Esophagus muscularis mucosa (tissue), 4 donors: Measurements from ENCODE around the gene CAMKMT. TPM values are rescaled to one million over a fixed set of nuclear protein-coding genes. Genes with fewer than 3 reads are reported as not detected.

Experiments
- DNase-seq: peaks from one replicate; pipeline ENCODE4 v3.0.0-alpha.2; 2017; ENCODE audit errors: extremely low spot score
- H3K27ac ChIP-seq, 4 donors: fragments of 200-600 bp; sonication (generic); replicated peaks in 1 of 4; 1 replicate in 3 of 4; 2 replicates in 1 of 4; pipeline ENCODE4 v1.5.1; 2016 to 2019; ENCODE audit warnings: mild to moderate bottlenecking in 1 of 4
- H3K27me3 ChIP-seq, 4 donors: fragments of 200-600 bp; sonication (generic); one replicate each; pipeline versions ENCODE4 v1.5.1 to v1.6.0; 2016 to 2019
- H3K36me3 ChIP-seq, 4 donors: fragments of 200-600 bp; sonication (generic); one replicate each; pipeline ENCODE4 v1.5.1; 2016 to 2019
- H3K4me1 ChIP-seq, 4 donors: fragments of 200-600 bp; sonication (generic); one replicate each; pipeline ENCODE4 v1.5.1; 2016 to 2019
- H3K4me3 ChIP-seq, 4 donors: fragments of 200-600 bp; sonication (generic); 1 replicate in 2 of 4; 2 replicates in 2 of 4; pipeline ENCODE4 v1.5.1; 2016 to 2019; ENCODE audit warnings: mild to moderate bottlenecking in 4 of 4, moderate library complexity in 1 of 4
- H3K9me3 ChIP-seq, 4 donors: fragments of 200-600 bp; sonication (generic); 1 replicate in 3 of 4; 2 replicates in 1 of 4; pipeline ENCODE4 v1.5.1; 2016 to 2019
- EP300 ChIP-seq: sonication (generic); formaldehyde crosslinking; IDR thresholded peaks from one replicate; pipeline ENCODE4 v1.6.1; 2017; ENCODE audit warnings: antibody characterized with exemption
- POLR2A ChIP-seq: fragments of 450-650 bp; IDR thresholded peaks from one replicate; pipeline ENCODE4 v1.6.1; 2017; ENCODE audit warnings: antibody characterized with exemption, moderate library complexity, mild to moderate bottlenecking, low read depth
- POLR2AphosphoS5 ChIP-seq, 2 donors: sonication (generic); formaldehyde crosslinking; IDR thresholded peaks; one replicate each; pipeline ENCODE4 v1.6.1; 2017; ENCODE audit warnings: antibody characterized with exemption in 2 of 2
- WGBS: methylation state at CpG from one replicate; pipeline ENCODE4 v1.1.5; 2018; 5-methylcytosine and 5-hydroxymethylcytosine counted together
- intact Hi-C: fragments of 100-400 bp; cut with DNase I; formaldehyde crosslinking; loops from one replicate; pipeline ENCODE4 v1.15.1; 2023
- total RNA-seq, 4 donors: library from RNA; depleted of rRNA; stranded (reverse); fragments of >200 nt; gene quantifications; one replicate each; pipeline versions ENCODE4 v1.1.0 to v1.2.1, GENCODE V29; 2016
- TF ChIP-seq, protein P1 (sequence below), 3 experiments: fragments of 200-600 bp in 2 of 3; fragments of 450-650 bp in 1 of 3; sonication (generic) in 2 of 3; IDR thresholded peaks; one replicate each; pipeline ENCODE4 v1.5.1; 2017 to 2019; ENCODE audit warnings: antibody characterized with exemption in 3 of 3, mild to moderate bottlenecking in 2 of 3, moderate library complexity in 1 of 3

Gene CAMKMT
- total RNA-seq, 4 donors from 2014 or later = 5.8 to 8.3 (median 6.9) TPM

GRCh38 chr2:44321360-44321759 lies 40.4 kb upstream of the CAMKMT start:
- intact Hi-C loops = no loop called here
- TF ChIP-seq, protein P1, sequence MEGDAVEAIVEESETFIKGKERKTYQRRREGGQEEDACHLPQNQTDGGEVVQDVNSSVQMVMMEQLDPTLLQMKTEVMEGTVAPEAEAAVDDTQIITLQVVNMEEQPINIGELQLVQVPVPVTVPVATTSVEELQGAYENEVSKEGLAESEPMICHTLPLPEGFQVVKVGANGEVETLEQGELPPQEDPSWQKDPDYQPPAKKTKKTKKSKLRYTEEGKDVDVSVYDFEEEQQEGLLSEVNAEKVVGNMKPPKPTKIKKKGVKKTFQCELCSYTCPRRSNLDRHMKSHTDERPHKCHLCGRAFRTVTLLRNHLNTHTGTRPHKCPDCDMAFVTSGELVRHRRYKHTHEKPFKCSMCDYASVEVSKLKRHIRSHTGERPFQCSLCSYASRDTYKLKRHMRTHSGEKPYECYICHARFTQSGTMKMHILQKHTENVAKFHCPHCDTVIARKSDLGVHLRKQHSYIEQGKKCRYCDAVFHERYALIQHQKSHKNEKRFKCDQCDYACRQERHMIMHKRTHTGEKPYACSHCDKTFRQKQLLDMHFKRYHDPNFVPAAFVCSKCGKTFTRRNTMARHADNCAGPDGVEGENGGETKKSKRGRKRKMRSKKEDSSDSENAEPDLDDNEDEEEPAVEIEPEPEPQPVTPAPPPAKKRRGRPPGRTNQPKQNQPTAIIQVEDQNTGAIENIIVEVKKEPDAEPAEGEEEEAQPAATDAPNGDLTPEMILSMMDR (IDR thresholded peaks at IDR 0.05) = no peak
- TF ChIP-seq EP300 (no peak), POLR2A (no peak), POLR2AphosphoS5 (IDR thresholded peaks at IDR 0.05) (no peak)
- no peaks in the 10 kb centered on the region for H3K27me3 ChIP-seq
- no peaks in the 10 kb centered on the region for H3K9me3 ChIP-seq
- H3K4me3 ChIP-seq = no peak overlapping the region
- 86% methylated on average over 5 of the region's 5 CpGs for WGBS
- peaks cover 38 to 85% (median 54%) of the 10 kb centered on the region in 4 donors for H3K36me3 ChIP-seq
- DNase-seq = no peak
- no peak overlapping the region for H3K27ac ChIP-seq
- peaks cover 0 to 18% (median 14%) of the 10 kb centered on the region in 4 donors for H3K4me1 ChIP-seq

GRCh38 chr2:44324971-44325426 lies 36.7 kb upstream of the CAMKMT start:
- intact Hi-C loops = no loop called here
- 62% methylated on average over 1 of the region's 1 CpG for WGBS
- H3K27me3 ChIP-seq = no peaks in the 10 kb centered on the region
- peaks cover 45 to 82% (median 57%) of the 10 kb centered on the region in 4 donors for H3K36me3 ChIP-seq
- peaks cover 0 to 18% (median 14%) of the 10 kb centered on the region in 4 donors for H3K4me1 ChIP-seq
- DNase-seq = no peak
- H3K27ac ChIP-seq = peak overlapping the region in 1 of 4 donors; percentile 5
- no peak overlapping the region for H3K4me3 ChIP-seq
- no peak for TF ChIP-seq POLR2AphosphoS5 (IDR thresholded peaks at IDR 0.05)
- TF ChIP-seq, protein P1 (IDR thresholded peaks at IDR 0.05) = no peak
- TF ChIP-seq POLR2A = no peak
- TF ChIP-seq EP300 = no peak
- no peaks in the 10 kb centered on the region for H3K9me3 ChIP-seq

DNA sequence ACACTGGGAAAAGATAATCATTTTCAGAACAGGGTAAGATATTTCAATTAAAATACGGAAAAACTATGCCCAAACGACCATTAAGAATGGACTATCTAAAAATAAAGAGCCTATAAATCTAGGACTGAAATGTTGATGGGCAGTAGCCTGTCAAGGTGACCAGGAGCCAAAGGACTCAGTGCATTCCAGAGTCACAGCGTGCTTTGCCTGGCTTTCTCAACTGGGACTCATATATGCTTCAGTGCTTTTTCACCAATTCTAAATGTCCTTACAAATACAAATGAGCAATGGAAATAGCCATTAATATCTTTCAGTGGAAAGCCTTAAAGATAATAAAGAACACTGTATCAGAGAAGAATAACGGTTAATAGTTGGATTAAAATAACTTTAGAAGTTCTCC lies 35.9 kb upstream of the CAMKMT start:
- Histone ChIP-seq H3K36me3 (peaks cover 38 to 82% (median 51%) of the 10 kb centered on the region in 4 donors), H3K4me3 (no peak overlapping the region), H3K4me1 (peaks cover 0 to 21% (median 16%) of the 10 kb centered on the region in 4 donors), H3K9me3 (no peaks in the 10 kb centered on the region), H3K27me3 (no peaks in the 10 kb centered on the region), H3K27ac (no peak overlapping the region)
- WGBS = 77% methylated on average over 4 of the region's 4 CpGs
- TF ChIP-seq EP300 (no peak), POLR2AphosphoS5 (IDR thresholded peaks at IDR 0.05) (no peak), POLR2A (no peak)
- TF ChIP-seq, protein P1 (IDR thresholded peaks at IDR 0.05) = no peak
- intact Hi-C loops = no loop called here
- no peak for DNase-seq

DNA sequence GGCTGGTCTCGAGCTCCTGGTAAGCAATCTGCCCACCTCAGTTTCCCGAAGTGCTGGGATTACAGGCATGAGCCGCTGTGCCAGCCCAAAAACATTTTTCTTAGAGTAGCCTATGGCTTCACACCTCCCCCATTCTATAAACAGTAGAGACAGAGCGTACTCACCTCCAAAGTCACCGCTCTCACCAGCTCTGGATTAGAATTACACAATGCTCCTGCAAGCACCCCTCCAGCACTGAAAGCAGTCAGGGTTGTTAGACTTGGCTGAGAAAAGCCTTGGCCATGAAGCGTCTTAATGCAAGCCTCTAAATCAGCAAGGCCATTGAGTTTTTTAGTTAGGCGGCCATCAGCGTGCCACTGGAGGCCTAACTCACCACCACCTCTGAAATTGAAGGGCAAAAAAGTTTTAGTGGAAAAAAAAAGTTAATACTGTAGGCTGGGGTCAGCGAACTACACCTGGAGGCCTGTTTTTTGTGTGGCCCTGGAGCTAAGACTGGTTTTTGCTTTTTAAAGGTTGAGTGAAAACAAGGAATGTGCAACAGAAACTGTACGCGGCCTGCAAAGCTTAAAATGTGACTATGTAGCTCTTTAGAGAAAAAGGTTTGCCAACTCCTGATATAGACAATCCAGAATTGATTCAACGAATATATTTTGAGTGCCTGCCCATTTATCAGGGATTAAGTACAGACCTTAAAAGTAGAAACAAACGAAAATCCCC lies 35.0 kb upstream of the CAMKMT start:
- DNase-seq = no peak
- 89% methylated on average over 13 of the region's 13 CpGs for WGBS
- Histone ChIP-seq H3K9me3 (no peaks in the 10 kb centered on the region), H3K36me3 (peaks cover 38 to 82% (median 50%) of the 10 kb centered on the region in 4 donors), H3K27me3 (no peaks in the 10 kb centered on the region), H3K4me3 (no peak overlapping the region), H3K4me1 (peaks cover 0 to 23% (median 17%) of the 10 kb centered on the region in 4 donors), H3K27ac (no peak overlapping the region)
- intact Hi-C loops = no loop called here
- TF ChIP-seq POLR2AphosphoS5 (IDR thresholded peaks at IDR 0.05) (no peak), EP300 (no peak), POLR2A (no peak)
- TF ChIP-seq, protein P1 (IDR thresholded peaks at IDR 0.05) = no peak
